ENCODE measurements around the gene LACTB. TPM values are rescaled to one million over a fixed set of nuclear protein-coding genes. Genes with fewer than 3 reads are reported as not detected.

LACTB gene
- total RNA-seq, 1 donor, result 26.1 TPM

DNA sequence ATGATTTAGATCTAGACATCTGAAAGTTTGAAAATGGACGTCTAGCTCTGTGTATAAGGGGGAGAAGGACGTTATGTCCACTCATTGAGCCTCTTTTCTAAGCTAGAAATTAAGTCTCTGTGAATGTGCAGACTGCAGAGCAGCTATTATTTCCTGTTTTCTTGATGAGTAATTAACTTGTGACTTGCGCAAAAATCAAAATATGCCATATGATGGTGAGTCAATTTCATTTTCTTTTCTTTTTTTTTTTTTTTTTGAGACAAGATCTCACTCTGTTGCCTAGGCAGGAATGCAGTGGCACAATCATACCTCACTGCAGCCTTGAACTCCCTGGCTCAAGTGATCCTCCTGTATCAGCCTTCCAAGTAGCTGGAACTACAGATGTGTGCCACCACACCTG, 14.1 kb downstream of the LACTB start:
- DNase-seq (ENCODE audit: low read depth), result peak; percentile 90
- TF ChIP-seq, protein P1, sequence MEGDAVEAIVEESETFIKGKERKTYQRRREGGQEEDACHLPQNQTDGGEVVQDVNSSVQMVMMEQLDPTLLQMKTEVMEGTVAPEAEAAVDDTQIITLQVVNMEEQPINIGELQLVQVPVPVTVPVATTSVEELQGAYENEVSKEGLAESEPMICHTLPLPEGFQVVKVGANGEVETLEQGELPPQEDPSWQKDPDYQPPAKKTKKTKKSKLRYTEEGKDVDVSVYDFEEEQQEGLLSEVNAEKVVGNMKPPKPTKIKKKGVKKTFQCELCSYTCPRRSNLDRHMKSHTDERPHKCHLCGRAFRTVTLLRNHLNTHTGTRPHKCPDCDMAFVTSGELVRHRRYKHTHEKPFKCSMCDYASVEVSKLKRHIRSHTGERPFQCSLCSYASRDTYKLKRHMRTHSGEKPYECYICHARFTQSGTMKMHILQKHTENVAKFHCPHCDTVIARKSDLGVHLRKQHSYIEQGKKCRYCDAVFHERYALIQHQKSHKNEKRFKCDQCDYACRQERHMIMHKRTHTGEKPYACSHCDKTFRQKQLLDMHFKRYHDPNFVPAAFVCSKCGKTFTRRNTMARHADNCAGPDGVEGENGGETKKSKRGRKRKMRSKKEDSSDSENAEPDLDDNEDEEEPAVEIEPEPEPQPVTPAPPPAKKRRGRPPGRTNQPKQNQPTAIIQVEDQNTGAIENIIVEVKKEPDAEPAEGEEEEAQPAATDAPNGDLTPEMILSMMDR (IDR thresholded peaks at IDR 0.05; ENCODE audit: insufficient read depth, low read length), result no peak
- H3K4me3 ChIP-seq (ENCODE audit: low read depth, low read length), result no peak overlapping the region

DNA sequence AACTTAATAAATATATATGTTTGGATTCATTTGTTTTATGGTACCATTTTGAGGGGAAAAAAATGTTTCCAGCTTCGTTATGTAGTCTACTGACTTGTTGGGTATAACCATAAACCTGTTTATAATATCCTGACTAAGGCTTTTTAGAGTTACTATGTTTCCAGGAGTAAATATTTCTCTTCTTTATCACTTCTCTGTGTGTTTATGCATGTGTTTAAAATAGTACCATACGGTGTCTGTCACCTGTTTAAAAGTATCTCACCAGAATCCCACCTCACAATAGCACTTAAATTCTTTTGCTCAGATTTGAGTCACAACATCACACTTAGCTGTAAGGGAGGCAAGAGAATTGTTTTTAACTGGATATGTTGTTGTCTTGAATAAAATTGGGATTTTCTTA, 15.1 kb downstream of the LACTB start:
- H3K4me3 ChIP-seq (ENCODE audit: low read depth, low read length), result no peak overlapping the region
- TF ChIP-seq, protein P1 (IDR thresholded peaks at IDR 0.05; ENCODE audit: insufficient read depth, low read length), result no peak
- no peak for DNase-seq (ENCODE audit: low read depth)

DNA sequence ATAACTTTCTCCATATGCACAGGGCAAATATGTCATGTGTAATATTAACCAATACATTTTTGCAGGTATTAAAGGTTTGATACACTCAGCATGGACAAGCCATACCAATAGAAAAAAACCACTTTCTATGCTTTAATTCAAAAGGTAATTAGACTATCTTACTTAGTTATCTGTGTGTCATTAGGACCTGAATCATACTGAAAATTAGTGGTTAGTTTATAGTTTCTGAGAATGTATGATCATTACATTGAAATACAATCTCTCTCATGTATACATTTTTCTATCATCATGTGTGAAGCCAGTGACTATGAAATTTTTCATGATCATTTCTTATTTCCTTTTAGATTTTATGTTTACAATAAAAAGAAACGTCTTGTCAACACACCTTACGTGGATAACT, 19.3 kb downstream of the LACTB start:
- no peak overlapping the region for H3K4me3 ChIP-seq (ENCODE audit: low read depth, low read length)
- DNase-seq (ENCODE audit: low read depth), result no peak
- TF ChIP-seq, protein P1 (IDR thresholded peaks at IDR 0.05; ENCODE audit: insufficient read depth, low read length), result no peak

DNA sequence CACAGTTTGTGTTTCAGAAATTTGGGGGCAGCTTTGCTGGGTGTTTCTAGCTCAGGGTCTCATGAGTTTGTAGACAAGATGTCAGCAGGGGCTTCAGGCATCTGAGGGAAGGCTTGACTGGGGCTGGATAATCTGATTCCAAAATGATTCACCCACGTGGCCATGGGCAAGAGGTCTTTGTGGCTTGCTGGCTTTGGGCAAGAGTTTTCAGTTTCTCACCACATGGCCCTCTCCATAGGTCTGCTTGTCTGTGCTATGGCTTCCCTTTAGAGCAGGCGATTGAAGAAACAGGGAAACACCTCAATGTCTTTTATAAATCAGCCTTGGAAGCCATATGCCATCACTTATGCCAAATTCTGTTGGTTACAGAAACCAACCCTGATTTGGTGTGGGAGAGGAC, 23.8 kb downstream of the LACTB start:
- TF ChIP-seq, protein P1 (IDR thresholded peaks at IDR 0.05; ENCODE audit: insufficient read depth, low read length), result no peak
- no peak for DNase-seq (ENCODE audit: low read depth)
- H3K4me3 ChIP-seq (ENCODE audit: low read depth, low read length), result no peak overlapping the region

DNA sequence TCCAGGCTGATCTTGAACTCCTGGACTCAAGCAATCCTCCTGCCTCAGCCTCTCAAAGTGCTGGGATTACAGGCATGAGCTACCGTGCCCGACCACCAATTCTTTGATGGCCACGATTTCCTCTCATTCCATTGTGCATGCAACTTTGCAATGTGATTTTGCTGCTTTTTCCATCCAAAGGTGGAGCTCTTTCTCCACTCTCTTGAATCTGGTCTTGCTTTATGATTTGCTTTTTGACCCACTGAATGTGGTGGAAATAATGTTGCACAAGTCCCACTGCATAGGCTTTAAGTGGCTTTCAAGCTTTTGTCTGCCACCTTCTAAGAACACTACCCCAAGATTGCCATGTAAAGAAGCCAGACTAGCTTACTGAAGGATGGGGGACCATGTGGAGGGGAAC, 25.0 kb downstream of the LACTB start:
- no peak overlapping the region for H3K4me3 ChIP-seq (ENCODE audit: low read depth, low read length)
- no peak for DNase-seq (ENCODE audit: low read depth)
- TF ChIP-seq, protein P1 (IDR thresholded peaks at IDR 0.05; ENCODE audit: insufficient read depth, low read length), result peak; percentile 19

DNA sequence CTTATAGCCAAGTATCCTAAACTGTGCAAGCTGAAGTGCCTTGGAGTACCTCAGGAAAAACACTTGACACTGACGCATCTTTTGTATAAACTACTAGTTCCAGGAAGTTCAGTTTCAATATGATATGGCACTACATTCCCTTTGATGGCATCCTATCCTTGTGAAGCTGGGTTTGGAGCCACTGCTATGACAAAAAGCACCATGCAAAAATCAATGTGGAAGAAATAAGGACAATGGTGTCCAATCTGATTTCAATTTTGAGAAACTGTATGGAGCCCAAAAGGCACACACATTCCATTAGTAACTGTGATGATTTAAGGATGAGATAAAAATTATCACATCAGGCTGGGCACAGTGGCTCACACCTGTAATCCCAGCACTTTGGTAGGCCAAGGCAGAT, 30.0 kb downstream of the LACTB start:
- no peak overlapping the region for H3K4me3 ChIP-seq (ENCODE audit: low read depth, low read length)
- DNase-seq (ENCODE audit: low read depth), result no peak
- TF ChIP-seq, protein P1 (IDR thresholded peaks at IDR 0.05; ENCODE audit: insufficient read depth, low read length), result no peak

DNA sequence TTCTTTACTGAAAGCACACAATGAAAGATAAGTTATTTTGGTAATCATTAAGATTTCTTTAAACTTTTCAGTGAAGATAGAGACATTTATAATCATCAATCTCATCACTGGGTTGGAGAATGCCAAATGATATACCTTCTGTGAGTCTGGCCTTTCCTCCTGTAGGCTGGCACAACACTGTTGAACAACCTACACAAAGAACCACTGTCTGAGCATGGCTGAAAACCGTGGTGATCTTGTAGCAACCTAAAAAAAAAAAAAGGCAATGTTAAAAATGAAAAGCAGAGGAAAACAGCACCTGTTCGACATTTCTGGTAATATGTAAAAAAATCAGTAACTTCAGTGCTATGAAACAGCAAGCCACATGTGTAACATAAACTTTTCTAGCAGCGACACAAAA, 33.8 kb downstream of the LACTB start:
- DNase-seq (ENCODE audit: low read depth), result no peak
- peak overlapping the region; percentile 93 for H3K4me3 ChIP-seq (ENCODE audit: low read depth, low read length)
- TF ChIP-seq, protein P1 (IDR thresholded peaks at IDR 0.05; ENCODE audit: insufficient read depth, low read length), result no peak
